HepG2 (cell line): Measurements from ENCODE around the gene CARD9. TPM values are rescaled to one million over a fixed set of nuclear protein-coding genes. Genes with fewer than 3 reads are reported as not detected.

Source experiments
- AGO1 ChIP-seq: fragments of 200-400 bp; formaldehyde crosslinking; IDR thresholded peaks from 2 replicates; pipeline ENCODE4 v1.6.1; 2017; ENCODE audit warnings: mild to moderate bottlenecking, low read depth, low read length, moderate library complexity; ENCODE audit not compliant: poor library complexity, severe bottlenecking
- CTCF ChIP-seq: sonication (generic); formaldehyde crosslinking; IDR thresholded peaks from 2 replicates; pipeline ENCODE4 v1.5.0; 2020; ENCODE audit warnings: mild to moderate bottlenecking, missing genetic modification reagents, moderate library complexity
- HNRNPLL ChIP-seq: fragments of 200-400 bp; formaldehyde crosslinking; IDR thresholded peaks from 2 replicates; pipeline ENCODE4 v1.6.1; 2017; ENCODE audit warnings: mild to moderate bottlenecking, low read depth, low read length; ENCODE audit not compliant: poor library complexity, severe bottlenecking
- KDM3A ChIP-seq: IDR thresholded peaks from 2 replicates; pipeline ENCODE4 v1.6.1; 2018; ENCODE audit warnings: low read depth, missing compliant biosample characterization
- KIAA2018 ChIP-seq: sonication (generic); formaldehyde crosslinking; IDR thresholded peaks from 2 replicates; pipeline ENCODE4 v1.5.0; 2020; ENCODE audit warnings: mild to moderate bottlenecking, missing genetic modification reagents, borderline replicate concordance
- KLF6 ChIP-seq: IDR thresholded peaks from 2 replicates; pipeline ENCODE4 v1.8.0; 2016; ENCODE audit warnings: missing biosample characterization, missing genetic modification reagents
- MZF1 ChIP-seq: sonication (generic); formaldehyde crosslinking; IDR thresholded peaks from 2 replicates; pipeline ENCODE4 v1.8.1; 2023; ENCODE audit warnings: mild to moderate bottlenecking, missing genetic modification reagents, borderline replicate concordance
- ZBTB42 ChIP-seq: sonication (generic); formaldehyde crosslinking; IDR thresholded peaks from 2 replicates; pipeline ENCODE4 v1.5.0; 2020; ENCODE audit warnings: mild to moderate bottlenecking, missing genetic modification reagents
- ZC3H4 ChIP-seq: sonication (generic); formaldehyde crosslinking; IDR thresholded peaks from 2 replicates; pipeline ENCODE4 v1.4.0; 2020; ENCODE audit warnings: missing genetic modification reagents, borderline replicate concordance
- ZNF3 ChIP-seq: IDR thresholded peaks from 2 replicates; pipeline ENCODE4 v1.7.0; 2017; ENCODE audit warnings: inconsistent platforms
- ZNF510 ChIP-seq: sonication (generic); formaldehyde crosslinking; IDR thresholded peaks from 2 replicates; pipeline ENCODE4 v1.4.0; 2020; ENCODE audit warnings: low read depth, mild to moderate bottlenecking, missing genetic modification reagents
- ZNF589 ChIP-seq: sonication (generic); formaldehyde crosslinking; conservative IDR thresholded peaks from 2 replicates; pipeline ENCODE4 v1.8.0; 2022; ENCODE audit warnings: mild to moderate bottlenecking, moderate library complexity, missing genetic modification reagents
- ZNF652 ChIP-seq: IDR thresholded peaks from 2 replicates; pipeline ENCODE4 v1.6.1; 2016; ENCODE audit warnings: low read depth, borderline replicate concordance
- polyA plus RNA-seq, 8 experiments: library from polyadenylated mRNA; depleted of rRNA in 3 of 8; stranded (reverse) in 7 of 8; unstranded in 1 of 8; fragments of >200 nt; fragmentation: Illumina TruSeq in 4 of 8; extraction: Trizol in 4 of 8; gene quantifications; 2 replicates each; pipeline versions ENCODE4 v1.2.1 to v1.2.3, GENCODE V29; 2011 to 2016; ENCODE audit warnings: low read depth in 4 of 8, missing spikeins in 1 of 8, mixed read lengths in 1 of 8; ENCODE audit not compliant: insufficient read depth in 1 of 8
- total RNA-seq, 5 experiments: library from RNA; depleted of rRNA; stranded (reverse); fragments of >200 nt; fragmentation: Illumina TruSeq; extraction: Trizol; gene quantifications; 2 replicates each; pipeline ENCODE4 v1.2.3, GENCODE V29; 2016; ENCODE audit warnings: low read depth in 1 of 5
- TF ChIP-seq, protein P1 (sequence below): sonication (generic); formaldehyde crosslinking; IDR thresholded peaks from 2 replicates; pipeline ENCODE4 v1.5.0; 2020; ENCODE audit warnings: mild to moderate bottlenecking, missing genetic modification reagents
- TF ChIP-seq, protein P2 (sequence below): sonication (generic); formaldehyde crosslinking; IDR thresholded peaks from 2 replicates; pipeline ENCODE4 v1.4.0; 2020; ENCODE audit warnings: mild to moderate bottlenecking, low read depth, missing genetic modification reagents

The CARD9 gene
- total and polyA plus RNA-seq, 2 of the 13 experiments (the other 11 are each of a cell fraction or from before 2014, with no cell fraction given) = 3.3 to 7.4 TPM

- TF ChIP-seq CTCF (CRISPR knock-in tag) = peak; percentile 95
- TF ChIP-seq ZNF652 = no peak
- no peak for TF ChIP-seq KIAA2018
- TF ChIP-seq ZNF589 (CRISPR knock-in tag) = no peak
- no peak for TF ChIP-seq ZNF3 (CRISPR knock-in tag)
- no peak for TF ChIP-seq KDM3A
- TF ChIP-seq, protein P1, sequence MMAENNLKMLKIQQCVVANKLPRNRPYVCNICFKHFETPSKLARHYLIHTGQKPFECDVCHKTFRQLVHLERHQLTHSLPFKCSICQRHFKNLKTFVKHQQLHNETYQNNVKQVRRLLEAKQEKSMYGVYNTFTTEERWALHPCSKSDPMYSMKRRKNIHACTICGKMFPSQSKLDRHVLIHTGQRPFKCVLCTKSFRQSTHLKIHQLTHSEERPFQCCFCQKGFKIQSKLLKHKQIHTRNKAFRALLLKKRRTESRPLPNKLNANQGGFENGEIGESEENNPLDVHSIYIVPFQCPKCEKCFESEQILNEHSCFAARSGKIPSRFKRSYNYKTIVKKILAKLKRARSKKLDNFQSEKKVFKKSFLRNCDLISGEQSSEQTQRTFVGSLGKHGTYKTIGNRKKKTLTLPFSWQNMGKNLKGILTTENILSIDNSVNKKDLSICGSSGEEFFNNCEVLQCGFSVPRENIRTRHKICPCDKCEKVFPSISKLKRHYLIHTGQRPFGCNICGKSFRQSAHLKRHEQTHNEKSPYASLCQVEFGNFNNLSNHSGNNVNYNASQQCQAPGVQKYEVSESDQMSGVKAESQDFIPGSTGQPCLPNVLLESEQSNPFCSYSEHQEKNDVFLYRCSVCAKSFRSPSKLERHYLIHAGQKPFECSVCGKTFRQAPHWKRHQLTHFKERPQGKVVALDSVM (CRISPR knock-in tag) = no peak
- TF ChIP-seq AGO1 = peak; percentile 50
- TF ChIP-seq, protein P2, sequence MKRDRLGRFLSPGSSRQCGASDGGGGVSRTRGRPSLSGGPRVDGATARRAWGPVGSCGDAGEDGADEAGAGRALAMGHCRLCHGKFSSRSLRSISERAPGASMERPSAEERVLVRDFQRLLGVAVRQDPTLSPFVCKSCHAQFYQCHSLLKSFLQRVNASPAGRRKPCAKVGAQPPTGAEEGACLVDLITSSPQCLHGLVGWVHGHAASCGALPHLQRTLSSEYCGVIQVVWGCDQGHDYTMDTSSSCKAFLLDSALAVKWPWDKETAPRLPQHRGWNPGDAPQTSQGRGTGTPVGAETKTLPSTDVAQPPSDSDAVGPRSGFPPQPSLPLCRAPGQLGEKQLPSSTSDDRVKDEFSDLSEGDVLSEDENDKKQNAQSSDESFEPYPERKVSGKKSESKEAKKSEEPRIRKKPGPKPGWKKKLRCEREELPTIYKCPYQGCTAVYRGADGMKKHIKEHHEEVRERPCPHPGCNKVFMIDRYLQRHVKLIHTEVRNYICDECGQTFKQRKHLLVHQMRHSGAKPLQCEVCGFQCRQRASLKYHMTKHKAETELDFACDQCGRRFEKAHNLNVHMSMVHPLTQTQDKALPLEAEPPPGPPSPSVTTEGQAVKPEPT = no peak
- no peak for TF ChIP-seq KLF6 (CRISPR knock-in tag)
- TF ChIP-seq MZF1 (CRISPR knock-in tag) = no peak
- no peak for TF ChIP-seq ZNF510
- no peak for TF ChIP-seq ZC3H4
- TF ChIP-seq HNRNPLL = peak; percentile 32
- no peak for TF ChIP-seq ZBTB42
These were observed 34.1 kb downstream of the CARD9 start (continued) for GRCh38 chr9:136339173-136339957.
